Stimulated activated memory B cell treated with anti-CD40 and anti-IgM and Interleukin-4, amounts not matched to agents 10 μg/mL and 1 μg/mL and 100 μg/mL, for 72 hours (primary cell): ENCODE data around the gene SH3PXD2B.

Experiments
- ATAC-seq: fragments of 150-1000 bp; cut with Tn5 transposase; 2 replicates; pipeline ENCODE4 v1.10.0; 2021
- H3K27ac Mint-ChIP-seq: one replicate; pipeline ENCODE4 v1.8.0; 2022; ENCODE audit warnings: mild to moderate bottlenecking, mixed read lengths
- H3K27me3 Mint-ChIP-seq: one replicate; pipeline ENCODE4 v1.8.0; 2022; ENCODE audit warnings: mixed read lengths
- H3K36me3 Mint-ChIP-seq: one replicate; pipeline ENCODE4 v1.8.0; 2022; ENCODE audit warnings: mixed read lengths
- H3K4me1 Mint-ChIP-seq: one replicate; pipeline ENCODE4 v1.8.0; 2022; ENCODE audit warnings: mixed read lengths
- H3K4me3 Mint-ChIP-seq: one replicate; pipeline ENCODE4 v1.8.0; 2022; ENCODE audit warnings: mild to moderate bottlenecking, moderate library complexity, mixed read lengths
- H3K9me3 Mint-ChIP-seq: one replicate; pipeline ENCODE4 v1.8.0; 2022; ENCODE audit warnings: mixed read lengths

SH3PXD2B gene

DNA sequence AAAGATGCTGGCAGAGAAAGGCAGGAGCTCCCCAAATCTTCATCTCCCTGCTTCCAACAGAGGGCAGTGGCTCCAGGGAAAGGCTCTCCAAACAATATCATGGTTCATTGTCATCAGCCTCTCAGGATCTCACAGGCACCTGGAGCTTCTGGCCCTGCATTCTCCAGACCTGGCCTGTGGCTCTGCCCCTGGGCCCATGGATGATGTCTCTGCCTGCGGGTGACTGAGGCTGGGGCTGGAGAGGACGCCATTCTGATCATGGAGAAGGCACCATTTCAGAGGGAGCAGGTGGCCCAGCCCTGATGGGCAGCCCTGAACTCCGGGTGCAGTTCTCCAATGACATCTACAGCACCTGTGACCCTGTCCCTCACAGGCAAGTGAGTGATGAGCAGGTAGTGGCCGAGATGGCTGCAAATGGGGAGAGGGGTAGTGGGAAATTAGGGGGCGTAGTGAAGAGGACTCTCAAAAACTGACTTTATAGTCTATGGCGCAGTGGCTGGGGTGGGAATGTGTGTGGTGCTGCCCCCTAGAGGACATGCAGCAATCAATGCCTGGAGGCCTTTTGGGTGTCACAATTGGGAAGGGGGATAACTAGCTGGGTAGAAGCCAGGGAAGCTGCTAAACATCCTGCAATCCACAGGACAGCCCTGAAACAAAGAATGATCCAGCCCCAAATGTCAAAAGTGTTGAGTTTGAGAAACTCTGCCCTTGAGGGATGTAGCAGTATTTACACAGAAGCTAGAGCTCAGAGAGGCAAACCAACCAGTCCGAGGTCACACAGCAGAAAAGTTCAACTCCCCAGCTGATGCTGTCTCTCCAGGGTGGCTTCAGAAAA lies 3.2 kb downstream of the SH3PXD2B start:
- Mint-ChIP-seq H3K27ac (no peak overlapping the region), H3K9me3 (no peaks in the 10 kb centered on the region), H3K27me3 (peaks cover 79% of the 10 kb centered on the region), H3K4me3 (no peak overlapping the region), H3K36me3 (no peaks in the 10 kb centered on the region), H3K4me1 (peaks cover 18% of the 10 kb centered on the region)
- no peak for ATAC-seq

DNA sequence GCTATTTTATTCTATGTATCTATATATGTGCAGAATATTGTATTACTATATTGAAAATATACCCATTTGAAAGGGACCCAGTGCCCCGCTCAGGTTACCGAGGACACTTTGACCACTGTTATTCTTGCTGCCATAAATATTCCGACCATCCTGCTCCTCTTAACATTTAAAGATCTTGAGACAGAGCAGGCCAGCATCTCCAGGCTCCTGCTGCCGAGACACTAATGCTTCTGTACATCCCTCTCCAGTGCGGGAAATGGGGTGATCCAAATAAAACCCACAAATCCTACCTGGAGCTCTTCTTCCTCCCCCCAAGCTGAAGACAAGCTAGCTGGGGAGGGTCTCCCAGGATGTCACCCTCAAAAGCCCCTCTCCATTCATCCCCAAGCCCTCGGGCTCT lies 3.9 kb downstream of the SH3PXD2B start:
- ATAC-seq: no peak
- no peak overlapping the region for H3K4me3 Mint-ChIP-seq
- H3K9me3 Mint-ChIP-seq: no peaks in the 10 kb centered on the region
- no peaks in the 10 kb centered on the region for H3K36me3 Mint-ChIP-seq
- H3K27ac Mint-ChIP-seq: no peak overlapping the region
- peaks cover 79% of the 10 kb centered on the region for H3K27me3 Mint-ChIP-seq
- peaks cover 18% of the 10 kb centered on the region for H3K4me1 Mint-ChIP-seq

DNA sequence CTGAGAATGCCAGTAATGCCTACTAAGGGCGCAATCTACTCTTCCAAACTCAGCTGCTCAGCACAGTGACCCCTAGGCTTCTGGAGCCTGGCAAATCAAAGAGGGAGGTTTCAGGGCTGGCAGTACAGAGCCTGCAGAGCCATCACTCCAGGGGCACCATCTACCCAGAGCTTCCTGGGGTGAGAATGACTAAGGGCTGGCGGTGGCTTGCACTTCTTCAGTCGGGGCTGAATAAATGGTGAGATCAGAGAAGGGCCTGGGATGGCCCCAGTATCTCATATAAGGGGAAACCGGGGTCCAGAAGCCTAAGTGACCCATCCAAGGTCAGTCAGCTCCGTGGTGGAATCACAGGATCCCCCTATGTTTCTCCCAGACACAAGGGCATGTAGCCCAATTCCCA lies 5.3 kb downstream of the SH3PXD2B start:
- no peaks in the 10 kb centered on the region for H3K36me3 Mint-ChIP-seq
- peaks cover 12% of the 10 kb centered on the region for H3K4me1 Mint-ChIP-seq
- H3K27me3 Mint-ChIP-seq: peaks cover 82% of the 10 kb centered on the region
- ATAC-seq: no peak
- H3K9me3 Mint-ChIP-seq: no peaks in the 10 kb centered on the region
- H3K4me3 Mint-ChIP-seq: no peak overlapping the region
- no peak overlapping the region for H3K27ac Mint-ChIP-seq

DNA sequence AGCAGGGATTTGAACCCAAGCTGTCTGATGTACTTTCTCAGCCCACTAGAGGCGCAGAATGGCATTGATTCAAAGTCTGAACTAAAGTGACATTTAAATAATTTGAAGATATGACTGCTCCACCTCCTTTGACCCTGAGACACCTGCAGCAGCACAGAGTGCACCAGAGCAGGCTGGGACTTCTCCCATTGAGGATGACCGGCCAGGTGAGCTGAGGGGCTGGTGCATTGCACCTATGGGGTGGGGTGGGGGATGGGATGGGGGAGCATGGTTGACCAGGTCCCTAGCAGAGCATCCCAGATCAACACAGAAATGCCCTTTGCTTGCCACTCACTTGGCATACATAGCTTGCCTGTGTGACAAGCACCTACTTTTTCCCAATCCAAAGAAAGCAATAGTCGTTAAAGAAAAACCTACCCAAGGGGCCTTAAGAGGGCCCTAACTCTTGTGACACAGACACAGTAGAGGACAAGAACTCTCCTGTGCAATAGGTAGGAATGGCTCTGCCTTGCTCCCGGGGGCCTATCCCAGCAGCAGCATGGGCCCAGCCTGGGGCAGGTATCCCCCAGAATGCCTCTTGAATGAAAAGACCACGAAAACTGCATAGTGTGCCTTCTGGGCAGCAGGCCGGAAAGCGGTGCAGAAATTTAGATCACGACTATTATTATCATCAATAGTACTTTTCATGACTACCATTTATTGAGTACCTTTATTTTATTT lies 6.5 kb downstream of the SH3PXD2B start:
- H3K4me1 Mint-ChIP-seq: peaks cover under 1% of the 10 kb centered on the region
- ATAC-seq: peak; percentile 21
- peaks cover 81% of the 10 kb centered on the region for H3K27me3 Mint-ChIP-seq

DNA sequence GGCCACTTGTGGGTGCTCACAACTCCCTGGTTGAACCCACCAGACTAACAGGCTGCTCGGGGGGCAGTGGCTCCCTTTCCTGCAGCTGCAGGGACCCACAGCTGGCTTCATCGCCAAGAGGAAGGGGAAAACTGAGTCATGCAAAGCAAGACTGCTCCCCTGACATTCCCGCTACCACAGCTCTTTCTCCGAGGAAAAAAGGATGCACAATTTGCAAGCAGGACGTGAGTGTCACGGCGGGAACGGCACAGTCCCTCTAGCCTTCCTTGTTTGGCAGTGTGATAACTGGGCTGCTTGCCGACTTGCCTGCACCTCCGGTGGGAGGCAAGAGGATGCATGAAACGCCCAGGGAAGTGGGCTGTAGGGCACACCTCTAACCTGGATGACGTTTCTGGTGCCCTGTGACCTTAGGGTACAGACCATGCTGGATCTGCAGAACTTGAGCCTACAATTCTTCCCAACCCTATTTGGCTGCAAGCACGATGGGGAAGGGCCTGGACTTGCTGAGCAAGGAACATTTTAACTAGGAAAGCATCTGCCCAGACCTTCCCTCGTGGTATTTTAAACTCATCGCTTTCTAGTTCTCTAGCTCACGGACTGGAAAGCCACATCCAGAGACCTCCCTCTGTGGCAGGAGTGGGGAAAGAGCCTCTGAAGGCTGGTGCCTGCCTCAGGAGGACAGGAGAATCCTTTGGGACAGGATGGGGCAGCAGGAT lies 7.8 kb downstream of the SH3PXD2B start:
- no peaks in the 10 kb centered on the region for H3K4me1 Mint-ChIP-seq
- H3K9me3 Mint-ChIP-seq: no peaks in the 10 kb centered on the region
- no peak overlapping the region for H3K4me3 Mint-ChIP-seq
- H3K27ac Mint-ChIP-seq: no peak overlapping the region
- no peaks in the 10 kb centered on the region for H3K36me3 Mint-ChIP-seq
- H3K27me3 Mint-ChIP-seq: peaks cover 69% of the 10 kb centered on the region
- no peak for ATAC-seq

More for the DNA sequence above, 6.5 kb downstream of the SH3PXD2B start:
- Mint-ChIP-seq H3K9me3 (no peaks in the 10 kb centered on the region), H3K4me3 (no peak overlapping the region), H3K27ac (no peak overlapping the region), H3K36me3 (no peaks in the 10 kb centered on the region)

DNA sequence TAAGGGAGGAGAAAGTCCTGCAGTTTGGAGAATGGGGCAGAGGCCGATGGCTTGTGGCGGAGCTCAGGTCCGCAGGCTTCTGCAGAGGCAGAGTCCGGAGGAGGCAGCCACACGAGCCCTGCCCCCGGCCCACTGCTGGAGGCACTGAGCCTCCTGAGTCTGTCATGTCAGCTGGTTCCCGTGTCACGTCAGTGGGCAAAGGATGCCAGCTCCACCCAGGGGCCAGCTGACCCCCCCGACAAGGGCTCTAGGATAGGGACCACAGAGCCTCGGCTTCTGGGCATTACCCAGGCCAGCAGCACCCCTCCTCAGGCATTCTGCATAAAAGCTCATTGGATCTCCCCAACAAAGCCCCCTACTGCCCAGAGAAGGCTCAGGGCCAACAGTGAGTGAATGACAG lies 8.5 kb downstream of the SH3PXD2B start:
- no peak for ATAC-seq
- Mint-ChIP-seq H3K27ac (no peak overlapping the region), H3K9me3 (no peaks in the 10 kb centered on the region), H3K36me3 (no peaks in the 10 kb centered on the region), H3K4me1 (no peaks in the 10 kb centered on the region), H3K27me3 (peaks cover 63% of the 10 kb centered on the region), H3K4me3 (no peak overlapping the region)

DNA sequence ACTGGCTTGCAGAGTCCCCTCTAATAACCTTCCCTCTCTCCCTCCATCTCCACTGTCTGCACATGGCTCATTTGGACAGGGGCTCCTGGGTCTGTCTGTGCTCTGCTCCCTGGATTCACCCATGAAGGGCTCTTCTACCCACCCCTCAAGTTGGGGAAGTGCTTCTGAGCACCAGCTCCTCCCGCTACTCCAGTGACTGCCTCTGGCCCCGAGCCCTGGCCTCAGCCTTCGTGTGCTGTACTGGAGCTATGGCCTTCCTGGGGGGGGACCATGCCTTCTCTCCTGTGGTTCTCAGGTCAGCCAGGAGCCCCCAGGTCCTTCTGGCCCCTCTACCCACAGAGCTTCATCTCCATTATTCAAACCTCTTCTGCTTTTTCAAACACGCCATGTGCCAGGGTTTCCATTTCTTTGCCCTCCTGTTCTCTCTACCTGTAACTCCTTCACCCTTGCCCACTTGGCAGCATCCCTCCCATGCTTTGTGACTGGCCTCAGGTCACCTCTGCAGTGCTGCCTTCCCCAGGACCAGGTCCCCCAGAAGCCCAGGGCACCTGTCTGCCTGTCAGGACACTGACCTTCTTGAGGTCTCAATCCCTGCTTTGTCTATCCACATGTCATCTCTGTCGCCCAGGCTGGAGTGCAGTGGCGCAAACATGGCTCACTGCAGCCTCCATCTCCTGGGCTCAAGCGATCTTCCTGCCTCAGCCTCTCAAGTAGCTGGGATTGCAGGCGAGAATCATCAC lies 9.5 kb downstream of the SH3PXD2B start:
- no peaks in the 10 kb centered on the region for H3K36me3 Mint-ChIP-seq
- H3K27ac Mint-ChIP-seq: no peak overlapping the region
- no peaks in the 10 kb centered on the region for H3K4me1 Mint-ChIP-seq
- no peak for ATAC-seq
- H3K27me3 Mint-ChIP-seq: peaks cover 52% of the 10 kb centered on the region
- H3K9me3 Mint-ChIP-seq: no peaks in the 10 kb centered on the region
- no peak overlapping the region for H3K4me3 Mint-ChIP-seq

DNA sequence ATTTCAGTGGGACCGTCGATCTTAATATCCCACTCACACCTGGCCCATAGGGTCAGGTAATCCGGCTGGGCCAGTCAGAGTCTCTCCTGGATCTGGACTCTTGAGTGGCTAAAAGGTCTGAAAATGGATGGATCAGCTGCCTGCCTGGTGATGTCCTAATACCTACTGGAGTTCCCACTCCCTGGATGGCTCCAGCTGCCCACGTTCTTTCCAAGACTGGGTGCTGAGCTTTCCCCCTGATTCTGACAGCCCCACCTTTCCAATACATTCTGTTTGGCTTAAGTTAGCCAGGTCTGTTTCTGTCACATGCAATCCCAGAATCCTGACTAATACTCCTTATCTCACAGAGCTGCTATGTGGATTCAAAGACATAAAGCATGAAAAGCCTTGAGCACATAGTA lies 10.2 kb downstream of the SH3PXD2B start:
- H3K9me3 Mint-ChIP-seq: no peaks in the 10 kb centered on the region
- H3K4me1 Mint-ChIP-seq: no peaks in the 10 kb centered on the region
- ATAC-seq: no peak
- H3K27me3 Mint-ChIP-seq: peaks cover 45% of the 10 kb centered on the region
- H3K36me3 Mint-ChIP-seq: no peaks in the 10 kb centered on the region
- H3K4me3 Mint-ChIP-seq: no peak overlapping the region
- no peak overlapping the region for H3K27ac Mint-ChIP-seq

DNA sequence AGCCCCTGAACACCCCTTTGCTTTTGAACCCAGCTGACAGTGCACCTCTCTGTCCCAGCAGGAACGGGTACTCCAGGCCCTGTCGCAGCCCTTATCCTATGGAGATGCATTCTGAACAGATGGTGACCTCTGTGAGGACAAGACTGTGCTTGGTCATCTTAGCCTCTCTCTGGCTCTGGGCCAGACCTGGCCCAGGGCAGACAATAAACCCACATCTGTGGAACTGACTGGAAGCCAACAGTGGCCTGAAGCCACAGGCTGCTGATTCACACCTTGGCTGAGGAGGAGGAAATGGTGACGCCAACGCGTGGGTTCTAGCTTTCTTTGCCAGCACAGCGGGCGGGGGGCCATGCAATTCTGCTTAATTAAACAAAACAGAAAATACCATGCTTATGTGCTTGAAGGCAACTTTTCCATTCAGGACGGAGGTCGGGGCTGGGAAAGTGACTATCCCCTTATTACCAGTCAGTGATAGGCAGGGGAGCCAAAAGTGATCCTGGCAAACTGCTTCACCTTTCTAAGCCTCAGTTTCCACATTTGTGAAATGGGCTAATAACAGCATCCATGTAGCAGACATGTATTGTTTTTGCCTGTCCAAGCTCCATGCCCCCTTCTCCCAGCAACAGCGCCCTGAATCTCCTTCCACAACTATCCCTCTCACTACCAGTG lies 10.8 kb downstream of the SH3PXD2B start:
- Mint-ChIP-seq H3K4me3 (no peak overlapping the region), H3K27ac (no peak overlapping the region), H3K9me3 (no peaks in the 10 kb centered on the region), H3K4me1 (no peaks in the 10 kb centered on the region), H3K27me3 (peaks cover 43% of the 10 kb centered on the region), H3K36me3 (no peaks in the 10 kb centered on the region)
- ATAC-seq: no peak

DNA sequence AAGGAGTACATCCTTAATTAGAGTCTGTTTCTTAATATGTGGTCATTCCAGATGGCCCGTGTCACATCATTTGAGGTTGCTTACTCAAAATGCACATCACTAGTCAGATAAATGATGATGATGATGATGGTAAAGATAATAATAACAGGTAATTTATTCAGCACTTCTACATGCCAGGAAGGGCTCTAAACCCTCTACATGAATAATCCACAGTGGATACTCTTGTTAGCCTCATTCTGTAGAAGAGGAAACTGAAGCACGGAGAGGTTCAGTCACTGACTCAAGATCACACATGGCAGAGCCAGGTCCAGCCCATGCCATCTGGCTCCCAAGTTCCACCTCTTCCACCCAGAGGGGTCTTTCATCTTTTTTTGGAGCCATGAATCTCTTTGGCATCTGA lies 11.7 kb downstream of the SH3PXD2B start:
- Mint-ChIP-seq H3K36me3 (no peaks in the 10 kb centered on the region), H3K4me1 (no peaks in the 10 kb centered on the region), H3K4me3 (no peak overlapping the region), H3K27ac (no peak overlapping the region), H3K27me3 (peaks cover 51% of the 10 kb centered on the region), H3K9me3 (no peaks in the 10 kb centered on the region)
- ATAC-seq: no peak

DNA sequence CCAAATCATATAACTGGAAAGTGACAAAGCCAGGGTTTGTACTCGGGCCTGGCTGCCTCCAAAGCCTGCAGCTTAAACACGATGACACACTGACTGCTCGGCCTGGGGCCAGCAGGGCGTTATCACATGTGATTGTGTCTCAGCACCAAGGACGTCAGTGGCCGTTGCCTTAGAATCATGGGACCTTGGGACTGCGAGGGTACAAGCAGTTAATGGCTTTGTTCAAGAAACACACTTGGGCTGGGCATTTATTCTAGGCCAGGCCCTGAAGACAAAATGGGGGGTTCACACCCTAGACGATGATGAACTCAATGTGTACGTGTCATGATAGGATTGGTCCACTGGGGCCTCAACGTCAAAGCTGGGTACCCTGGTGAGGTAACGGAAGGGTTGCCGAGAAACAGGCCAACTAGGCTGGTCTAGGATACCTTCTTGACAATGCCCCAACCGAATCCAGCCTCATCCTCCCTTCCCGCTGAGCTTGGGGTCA lies 13.0 kb downstream of the SH3PXD2B start:
- H3K36me3 Mint-ChIP-seq: no peaks in the 10 kb centered on the region
- no peak for ATAC-seq
- no peak overlapping the region for H3K4me3 Mint-ChIP-seq
- no peaks in the 10 kb centered on the region for H3K9me3 Mint-ChIP-seq
- peaks cover 53% of the 10 kb centered on the region for H3K27me3 Mint-ChIP-seq
- H3K27ac Mint-ChIP-seq: no peak overlapping the region
- no peaks in the 10 kb centered on the region for H3K4me1 Mint-ChIP-seq

DNA sequence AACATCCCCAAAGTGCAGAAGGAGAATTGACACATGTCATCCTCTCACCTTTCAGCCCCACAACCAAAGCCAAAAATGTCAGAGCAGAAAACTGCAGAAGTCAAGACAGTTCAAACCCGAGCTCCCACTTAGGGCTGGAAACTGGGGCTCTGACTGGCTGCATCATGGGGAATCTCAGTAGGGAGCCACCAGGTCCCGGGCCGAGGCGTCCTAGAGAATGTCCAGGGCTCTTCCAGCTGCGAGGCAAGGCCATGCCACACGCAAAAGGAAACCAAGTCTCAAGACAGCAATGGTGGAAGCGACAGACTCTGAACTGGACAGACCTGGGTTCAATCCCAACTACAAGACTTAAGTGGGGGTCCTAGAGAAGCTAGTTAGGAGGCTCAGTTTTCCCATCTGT lies 13.8 kb downstream of the SH3PXD2B start:
- Mint-ChIP-seq H3K4me3 (no peak overlapping the region), H3K9me3 (no peaks in the 10 kb centered on the region), H3K27ac (no peak overlapping the region), H3K4me1 (no peaks in the 10 kb centered on the region), H3K27me3 (peaks cover 48% of the 10 kb centered on the region), H3K36me3 (no peaks in the 10 kb centered on the region)
- ATAC-seq: no peak

DNA sequence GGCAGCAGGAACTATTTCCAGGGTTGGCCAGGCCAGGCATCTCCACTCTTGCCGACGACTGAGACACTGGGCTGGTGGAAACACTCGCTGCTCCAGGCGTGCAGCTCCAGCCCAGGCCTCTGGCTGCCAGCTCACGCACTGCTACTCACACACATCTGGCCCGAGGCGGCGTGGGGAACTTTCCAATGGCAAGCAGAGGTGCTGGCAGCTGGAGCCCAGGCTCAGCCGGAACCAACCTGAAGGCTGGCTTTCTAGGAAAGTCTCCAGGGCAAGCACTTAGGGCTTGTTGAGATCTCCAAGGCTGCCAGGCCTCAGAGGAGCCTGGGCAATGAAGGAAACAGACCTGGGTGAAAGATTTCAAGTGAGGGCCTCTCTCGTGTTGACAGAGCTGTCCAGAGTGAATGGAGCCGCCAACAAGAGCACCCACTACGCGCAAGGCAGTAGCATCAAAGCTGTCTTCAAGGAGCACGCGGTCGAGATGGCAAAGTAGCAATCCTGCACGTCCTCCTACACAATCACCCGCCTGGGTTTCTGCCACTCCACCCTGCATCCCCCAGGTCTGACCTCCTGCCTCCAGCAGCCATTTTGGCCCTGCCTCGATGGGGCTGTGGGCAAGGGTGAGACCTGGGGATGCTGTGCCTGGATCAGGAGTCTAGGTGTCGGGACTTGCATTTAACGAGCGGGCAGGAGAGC lies 14.4 kb downstream of the SH3PXD2B start:
- no peak overlapping the region for H3K4me3 Mint-ChIP-seq
- no peak overlapping the region for H3K27ac Mint-ChIP-seq
- H3K36me3 Mint-ChIP-seq: no peaks in the 10 kb centered on the region
- no peaks in the 10 kb centered on the region for H3K9me3 Mint-ChIP-seq
- no peak for ATAC-seq
- no peaks in the 10 kb centered on the region for H3K4me1 Mint-ChIP-seq
- peaks cover 42% of the 10 kb centered on the region for H3K27me3 Mint-ChIP-seq

DNA sequence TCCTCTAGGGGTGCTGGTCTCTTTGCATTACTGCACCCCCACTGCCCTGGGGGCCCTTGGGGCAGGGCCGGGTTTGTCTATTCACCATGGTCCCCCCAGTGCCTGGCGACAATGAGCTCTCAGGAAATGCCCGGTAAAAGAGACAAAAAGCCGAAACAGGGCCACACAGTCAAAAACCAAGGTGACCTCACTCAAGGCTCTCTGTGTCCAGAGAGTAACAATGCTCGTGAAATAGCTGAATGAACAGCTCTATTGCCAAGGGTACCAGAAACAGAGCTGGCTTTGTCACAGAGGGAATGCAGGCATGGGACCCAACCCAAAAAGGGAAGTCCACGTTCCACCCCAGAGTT lies 16.0 kb downstream of the SH3PXD2B start:
- peak; percentile 40 for ATAC-seq
- Mint-ChIP-seq H3K4me1 (no peaks in the 10 kb centered on the region), H3K27me3 (peaks cover 26% of the 10 kb centered on the region), H3K27ac (no peak overlapping the region), H3K4me3 (no peak overlapping the region), H3K9me3 (no peaks in the 10 kb centered on the region), H3K36me3 (no peaks in the 10 kb centered on the region)
